IMR-90 (cell line): ENCODE results near the gene FCHO1. TPM values are rescaled to one million over a fixed set of nuclear protein-coding genes. Genes with fewer than 3 reads are reported as not detected.
A peak's percentile ranks its signal among the peaks of the same experiment; 100 is the strongest.

Experiments
- ATAC-seq: fragments of 200-7000 bp; cut with Tn5 transposase; 2 replicates; pipeline ENCODE4 v1.9.1; 2020; ENCODE audit warnings: low read depth, mild to moderate bottlenecking, moderate library complexity
- BruUV-seq: library from RNA; stranded (reverse); fragments of 400-500 nt; replicated peaks from 2 replicates; lab custom pipeline; 2021; lab: Mats Ljungman, UMichigan
- CTCF ChIA-PET: fragments of 300-600 bp; formaldehyde crosslinking; extraction: SDS; loops from one replicate; lab custom pipeline; 2021; ENCODE audit warnings: antibody characterized with exemption; lab: Yijun Ruan, JAX
- POLR2A ChIA-PET: fragments of 300-600 bp; sonication (Branson Sonifier 250); formaldehyde crosslinking; loops from one replicate; lab custom pipeline; 2022; ENCODE audit warnings: antibody characterized with exemption; ENCODE audit not compliant: unreplicated experiment; lab: Charles Lee
- DNase-seq: peaks from one replicate; pipeline ENCODE4 v3.0.0; 2013
- H2AFZ ChIP-seq: replicated peaks from 2 replicates; pipeline ENCODE3; 2013; ENCODE audit warnings: low read length, mild to moderate bottlenecking; ENCODE audit not compliant: poor library complexity
- H2AK5ac ChIP-seq: 2 replicates; pipeline ENCODE4 v1.6.1; 2013; ENCODE audit warnings: low read depth, low read length, inconsistent platforms
- H2AK9ac ChIP-seq: replicated peaks from 2 replicates; pipeline ENCODE3; 2013; ENCODE audit warnings: mild to moderate bottlenecking, low read depth, low read length, moderate library complexity; ENCODE audit not compliant: poor library complexity
- H2BK120ac ChIP-seq: 2 replicates; pipeline ENCODE4 v1.6.1; 2013; ENCODE audit warnings: low read depth, low read length, inconsistent platforms
- H2BK15ac ChIP-seq: 3 replicates; pipeline ENCODE4 v1.6.1; 2013; ENCODE audit warnings: low read depth, low read length, inconsistent platforms
- H2BK20ac ChIP-seq: 2 replicates; pipeline ENCODE4 v1.6.1; 2013; ENCODE audit warnings: low read depth, mild to moderate bottlenecking, inconsistent platforms, low read length, moderate library complexity
- H2BK5ac ChIP-seq: 2 replicates; pipeline ENCODE4 v1.6.1; 2013; ENCODE audit warnings: mild to moderate bottlenecking, low read depth, low read length, inconsistent platforms; ENCODE audit not compliant: poor library complexity, severe bottlenecking
- H3K14ac ChIP-seq: replicated peaks from 2 replicates; pipeline ENCODE4 v1.6.1; 2013; ENCODE audit warnings: low read depth, low read length, inconsistent platforms
- H3K18ac ChIP-seq: 2 replicates; pipeline ENCODE4 v1.6.1; 2013; ENCODE audit warnings: low read depth, low read length, control low read depth
- H3K23ac ChIP-seq: 2 replicates; pipeline ENCODE4 v1.6.1; 2013; ENCODE audit warnings: low read depth, low read length, inconsistent platforms
- H3K27ac ChIP-seq: 2 replicates; pipeline ENCODE4 v1.5.1; 2013; ENCODE audit warnings: mild to moderate bottlenecking, control low read depth, low read length; ENCODE audit not compliant: insufficient read depth
- H3K27me3 ChIP-seq: 2 replicates; pipeline ENCODE4 v1.6.1; 2013; ENCODE audit warnings: low read length; ENCODE audit not compliant: control insufficient read depth, insufficient read depth
- H3K36me3 ChIP-seq: 2 replicates; pipeline ENCODE4 v1.6.1; 2013; ENCODE audit warnings: low read length, mixed read lengths; ENCODE audit not compliant: control insufficient read depth, insufficient read depth
- H3K4ac ChIP-seq: 2 replicates; pipeline ENCODE4 v1.6.1; 2013; ENCODE audit warnings: low read depth, low read length, inconsistent platforms
- H3K4me1 ChIP-seq: 2 replicates; pipeline ENCODE4 v1.6.1; 2013; ENCODE audit warnings: low read length, mixed read lengths; ENCODE audit not compliant: control insufficient read depth, insufficient read depth
- H3K4me2 ChIP-seq: 2 replicates; pipeline ENCODE4 v1.6.1; 2013; ENCODE audit warnings: low read depth, mild to moderate bottlenecking, control low read depth, low read length, moderate library complexity
- H3K4me3 ChIP-seq: 2 replicates; pipeline ENCODE4 v1.5.1; 2013; ENCODE audit warnings: low read depth, mild to moderate bottlenecking, control low read depth, low read length, moderate library complexity; ENCODE audit not compliant: insufficient read depth
- H3K56ac ChIP-seq: 2 replicates; pipeline ENCODE4 v1.6.1; 2013; ENCODE audit warnings: low read length, inconsistent platforms; ENCODE audit not compliant: insufficient read depth; ENCODE audit errors: extremely low read depth
- H3K79me1 ChIP-seq, 2 experiments: 2 replicates each; pipeline ENCODE4 v1.6.1; 2013; ENCODE audit warnings: low read length in 2 of 2, inconsistent platforms in 1 of 2, low read depth in 1 of 2
- H3K9ac ChIP-seq: 2 replicates; pipeline ENCODE4 v1.6.1; 2013; ENCODE audit warnings: low read depth, low read length, control low read depth
- H3K9me1 ChIP-seq: 2 replicates; pipeline ENCODE4 v1.6.1; 2013; ENCODE audit warnings: low read length, inconsistent platforms; ENCODE audit not compliant: insufficient read depth
- H3K9me3 ChIP-seq: 2 replicates; pipeline ENCODE4 v1.6.1; 2013; ENCODE audit warnings: low read length; ENCODE audit not compliant: control insufficient read depth, insufficient read depth
- H4K20me1 ChIP-seq: 2 replicates; pipeline ENCODE4 v1.6.1; 2013; ENCODE audit warnings: low read length, inconsistent platforms; ENCODE audit not compliant: insufficient read depth
- H4K5ac ChIP-seq: 2 replicates; pipeline ENCODE4 v1.6.1; 2013; ENCODE audit warnings: mild to moderate bottlenecking, low read depth, low read length, control low read depth
- H4K8ac ChIP-seq, 2 experiments: 2 replicates each; pipeline ENCODE4 v1.6.1; 2013; ENCODE audit warnings: low read depth in 2 of 2, low read length in 2 of 2, control low read depth in 1 of 2, inconsistent platforms in 1 of 2
- H4K91ac ChIP-seq: 2 replicates; pipeline ENCODE4 v1.6.1; 2013; ENCODE audit warnings: low read depth, low read length, inconsistent platforms; ENCODE audit not compliant: insufficient read depth
- MAZ ChIP-seq: IDR thresholded peaks from 2 replicates; pipeline ENCODE4 v1.6.1; 2012; ENCODE audit warnings: low read depth, mild to moderate bottlenecking, low read length, improper control_type of control experiment, moderate library complexity, borderline replicate concordance
- SMC3 ChIP-seq: fragments of 150-350 bp; IDR thresholded peaks from 2 replicates; pipeline ENCODE4 v1.6.1; 2016; ENCODE audit warnings: low read depth, mild to moderate bottlenecking, antibody characterized with exemption, low read length, moderate library complexity
- WGBS, 2 experiments: methylation state at CpG; one replicate each; pipeline versions ENCODE4 v1.1.5 to v1.1.7; 2013; ENCODE audit warnings: missing lambda C conversion rate in 2 of 2; ENCODE audit not compliant: insufficient read length in 1 of 2; ENCODE audit errors: extremely low coverage in 2 of 2; 5-methylcytosine and 5-hydroxymethylcytosine counted together
- dilution Hi-C: fragments of 300-500 bp; cut with HindIII; formaldehyde crosslinking; loops from one replicate; pipeline ENCODE4 v1.14.3; 2018; ENCODE audit warnings: low sequenced_read_pairs; ENCODE audit not compliant: unreplicated experiment
- in situ Hi-C: fragments of 300-500 bp; cut with MboI; formaldehyde crosslinking; loops from 3 replicates; pipeline ENCODE4 v1.14.3; 2019; ENCODE audit warnings: low sequenced_read_pairs, inconsistent platforms, mixed read lengths
- intact Hi-C: fragments of 100-400 bp; cut with micrococcal nuclease; formaldehyde crosslinking; loops from 2 replicates; pipeline ENCODE4 v1.10.0; 2022
- polyA plus RNA-seq, 3 experiments: library from polyadenylated mRNA; depleted of rRNA; stranded (reverse); fragments of >200 nt; gene quantifications; 2 replicates each; pipeline ENCODE4 v1.2.3, GENCODE V29; 2012; ENCODE audit warnings: low replicate concordance in 1 of 3
- total RNA-seq: library from RNA; depleted of rRNA; stranded (reverse); fragments of >200 nt; gene quantifications from 2 replicates; pipeline ENCODE4 v1.2.3, GENCODE V29; 2012
- TF ChIP-seq, protein P1 (sequence below): fragments of 150-350 bp; IDR thresholded peaks from 2 replicates; pipeline ENCODE4 v1.6.1; 2016; ENCODE audit warnings: low read depth, mild to moderate bottlenecking, low read length, moderate library complexity, borderline replicate concordance
- TF ChIP-seq, protein P2 (sequence below): conservative IDR thresholded peaks from 2 replicates; pipeline ENCODE4 v1.5.1; 2012; ENCODE audit warnings: mild to moderate bottlenecking, low read depth, low read length, improper control_type of control experiment

The FCHO1 gene
- total and polyA plus RNA-seq, 2 of the 4 experiments (the other 2 are of a cell fraction), result 0.18 to 1.0 TPM

GRCh38 chr19:17831419-17831888, 80.2 kb downstream of the FCHO1 start:
- Histone ChIP-seq H3K4me3 (no peak overlapping the region), H2AFZ (peak overlapping the region; percentile 58), H4K5ac (no peak overlapping the region), H2BK120ac (no peak overlapping the region), H3K27me3 (peaks cover 40% of the 10 kb centered on the region), H2AK5ac (no peak overlapping the region), H3K4ac (no peak overlapping the region), H3K4me2 (no peak overlapping the region), H3K36me3 (no peaks in the 10 kb centered on the region), H3K56ac (no peak overlapping the region), H3K23ac (no peak overlapping the region), H4K91ac (no peak overlapping the region), H4K20me1 (no peaks in the 10 kb centered on the region), H3K9ac (no peak overlapping the region), H3K9me3 (no peaks in the 10 kb centered on the region), H2BK20ac (no peak overlapping the region), H3K4me1 (peaks cover 2% of the 10 kb centered on the region; the same call in 1 of the 2 replicates), H2BK15ac (no peak overlapping the region), H3K27ac (no peak overlapping the region), H2BK5ac (no peak overlapping the region), H3K18ac (no peak overlapping the region), H3K79me1 (no peaks in the 10 kb centered on the region), H4K8ac (no peak overlapping the region), H2AK9ac (no peak overlapping the region), H3K9me1 (no peaks in the 10 kb centered on the region), H3K14ac (no peak overlapping the region)
- ChIA-PET CTCF (no interaction called here), POLR2A (no interaction called here)
- intact Hi-C loops, result no loop called here
- dilution Hi-C loops, result no loop called here
- in situ Hi-C loops, result no loop called here
- ATAC-seq (no peak), DNase-seq (no peak)
- TF ChIP-seq, protein P1, sequence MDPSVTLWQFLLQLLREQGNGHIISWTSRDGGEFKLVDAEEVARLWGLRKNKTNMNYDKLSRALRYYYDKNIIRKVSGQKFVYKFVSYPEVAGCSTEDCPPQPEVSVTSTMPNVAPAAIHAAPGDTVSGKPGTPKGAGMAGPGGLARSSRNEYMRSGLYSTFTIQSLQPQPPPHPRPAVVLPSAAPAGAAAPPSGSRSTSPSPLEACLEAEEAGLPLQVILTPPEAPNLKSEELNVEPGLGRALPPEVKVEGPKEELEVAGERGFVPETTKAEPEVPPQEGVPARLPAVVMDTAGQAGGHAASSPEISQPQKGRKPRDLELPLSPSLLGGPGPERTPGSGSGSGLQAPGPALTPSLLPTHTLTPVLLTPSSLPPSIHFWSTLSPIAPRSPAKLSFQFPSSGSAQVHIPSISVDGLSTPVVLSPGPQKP, result no peak
- TF ChIP-seq MAZ (no peak), SMC3 (no peak)
- TF ChIP-seq, protein P2, sequence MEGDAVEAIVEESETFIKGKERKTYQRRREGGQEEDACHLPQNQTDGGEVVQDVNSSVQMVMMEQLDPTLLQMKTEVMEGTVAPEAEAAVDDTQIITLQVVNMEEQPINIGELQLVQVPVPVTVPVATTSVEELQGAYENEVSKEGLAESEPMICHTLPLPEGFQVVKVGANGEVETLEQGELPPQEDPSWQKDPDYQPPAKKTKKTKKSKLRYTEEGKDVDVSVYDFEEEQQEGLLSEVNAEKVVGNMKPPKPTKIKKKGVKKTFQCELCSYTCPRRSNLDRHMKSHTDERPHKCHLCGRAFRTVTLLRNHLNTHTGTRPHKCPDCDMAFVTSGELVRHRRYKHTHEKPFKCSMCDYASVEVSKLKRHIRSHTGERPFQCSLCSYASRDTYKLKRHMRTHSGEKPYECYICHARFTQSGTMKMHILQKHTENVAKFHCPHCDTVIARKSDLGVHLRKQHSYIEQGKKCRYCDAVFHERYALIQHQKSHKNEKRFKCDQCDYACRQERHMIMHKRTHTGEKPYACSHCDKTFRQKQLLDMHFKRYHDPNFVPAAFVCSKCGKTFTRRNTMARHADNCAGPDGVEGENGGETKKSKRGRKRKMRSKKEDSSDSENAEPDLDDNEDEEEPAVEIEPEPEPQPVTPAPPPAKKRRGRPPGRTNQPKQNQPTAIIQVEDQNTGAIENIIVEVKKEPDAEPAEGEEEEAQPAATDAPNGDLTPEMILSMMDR, result no peak
- WGBS, 2 experiments, result 26% methylated on average over 13 of the region's 25 CpGs; no CpG with 5 or more reads in 1 of the 2 experiments
- no TSS peak for BruUV-seq
